Stimulated activated memory B cell treated with anti-CD40 and anti-IgM and Interleukin-4, amounts not matched to agents 10 μg/mL and 1 μg/mL and 100 μg/mL, for 72 hours (primary cell): ENCODE measurements around the gene CAPN14.
"Not testable (repeated sequence)": the region's sequence is repeated elsewhere in the genome, so short reads cannot be mapped to it uniquely, and the experiment has no call there.

Source experiments
- ATAC-seq: fragments of 150-1000 bp; cut with Tn5 transposase; 2 replicates; pipeline ENCODE4 v1.10.0; 2021
- H3K27ac Mint-ChIP-seq: one replicate; pipeline ENCODE4 v1.8.0; 2022; ENCODE audit warnings: mild to moderate bottlenecking, mixed read lengths
- H3K27me3 Mint-ChIP-seq: one replicate; pipeline ENCODE4 v1.8.0; 2022; ENCODE audit warnings: mixed read lengths
- H3K36me3 Mint-ChIP-seq: one replicate; pipeline ENCODE4 v1.8.0; 2022; ENCODE audit warnings: mixed read lengths
- H3K4me1 Mint-ChIP-seq: one replicate; pipeline ENCODE4 v1.8.0; 2022; ENCODE audit warnings: mixed read lengths
- H3K4me3 Mint-ChIP-seq: one replicate; pipeline ENCODE4 v1.8.0; 2022; ENCODE audit warnings: mild to moderate bottlenecking, moderate library complexity, mixed read lengths
- H3K9me3 Mint-ChIP-seq: one replicate; pipeline ENCODE4 v1.8.0; 2022; ENCODE audit warnings: mixed read lengths

The CAPN14 gene

DNA sequence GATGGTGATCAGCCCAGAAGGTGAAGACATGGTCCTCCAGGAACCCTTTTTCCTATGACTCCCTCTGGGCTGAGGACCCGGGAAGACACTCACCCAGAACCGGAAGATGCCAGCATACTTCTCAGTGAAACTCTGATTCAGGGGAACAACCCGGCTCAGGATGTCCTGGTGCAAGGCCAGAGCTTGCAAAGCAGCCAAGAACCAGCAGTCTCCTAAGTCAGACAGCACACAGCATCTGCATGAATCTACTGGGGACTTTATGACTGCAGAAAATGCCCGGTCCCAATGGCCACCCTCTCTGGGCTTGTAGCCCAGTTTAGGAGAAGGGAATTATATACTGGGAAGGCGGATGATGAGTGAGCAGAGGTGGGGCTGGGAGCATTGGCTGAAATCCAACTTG lies 15.3 kb downstream of the CAPN14 start:
- Mint-ChIP-seq H3K27me3 (no peaks in the 10 kb centered on the region), H3K9me3 (peaks cover 5% of the 10 kb centered on the region), H3K36me3 (peaks cover 30% of the 10 kb centered on the region), H3K27ac (no peak overlapping the region), H3K4me3 (no peak overlapping the region), H3K4me1 (no peaks in the 10 kb centered on the region)
- no peak for ATAC-seq

DNA sequence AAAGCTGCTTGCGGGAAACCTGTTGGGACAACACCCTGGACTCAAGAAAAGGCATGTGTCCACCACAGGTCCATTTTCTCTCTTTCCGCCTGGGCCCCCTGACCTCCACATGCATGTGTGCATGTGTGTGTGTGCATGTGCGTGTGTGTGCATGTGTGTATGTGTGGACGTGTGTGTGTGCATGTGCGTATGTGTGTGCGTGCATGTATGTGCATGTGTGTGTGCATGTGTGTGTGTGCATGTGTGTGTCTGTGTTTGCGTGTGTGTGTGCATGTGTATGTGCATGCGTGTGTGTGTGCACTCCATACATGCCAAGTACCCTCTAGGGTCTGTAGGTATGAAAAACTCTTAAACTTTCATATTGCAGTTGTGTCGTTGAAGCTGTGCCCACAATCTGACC lies 16.3 kb downstream of the CAPN14 start:
- Mint-ChIP-seq H3K4me1 (no peaks in the 10 kb centered on the region), H3K4me3 (no peak overlapping the region), H3K36me3 (peaks cover 30% of the 10 kb centered on the region), H3K9me3 (peaks cover 5% of the 10 kb centered on the region), H3K27me3 (no peaks in the 10 kb centered on the region), H3K27ac (no peak overlapping the region)
- ATAC-seq: no peak

DNA sequence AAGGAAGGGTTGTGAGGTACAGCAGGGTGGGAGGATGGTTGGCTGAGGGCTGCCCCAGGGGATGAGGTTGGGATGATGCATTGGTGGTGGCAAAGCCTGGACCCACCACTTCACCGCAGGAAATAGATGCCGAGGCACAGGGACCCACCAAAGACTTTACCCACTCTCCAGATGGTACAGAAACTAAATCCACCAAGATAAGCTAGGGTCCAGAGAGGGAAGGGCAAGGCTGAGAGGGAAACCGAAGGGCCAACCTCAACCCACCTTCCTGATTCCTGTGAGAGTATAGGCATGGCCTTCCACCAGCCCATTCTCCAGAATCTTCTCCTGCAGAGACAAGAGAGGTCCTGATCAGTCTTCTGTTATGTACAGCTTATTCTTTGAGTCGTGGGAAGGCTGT lies 18.1 kb downstream of the CAPN14 start:
- Mint-ChIP-seq H3K36me3 (peaks cover 30% of the 10 kb centered on the region), H3K4me3 (no peak overlapping the region), H3K27me3 (no peaks in the 10 kb centered on the region), H3K27ac (no peak overlapping the region), H3K9me3 (peaks cover 5% of the 10 kb centered on the region), H3K4me1 (no peaks in the 10 kb centered on the region)
- ATAC-seq: no peak

DNA sequence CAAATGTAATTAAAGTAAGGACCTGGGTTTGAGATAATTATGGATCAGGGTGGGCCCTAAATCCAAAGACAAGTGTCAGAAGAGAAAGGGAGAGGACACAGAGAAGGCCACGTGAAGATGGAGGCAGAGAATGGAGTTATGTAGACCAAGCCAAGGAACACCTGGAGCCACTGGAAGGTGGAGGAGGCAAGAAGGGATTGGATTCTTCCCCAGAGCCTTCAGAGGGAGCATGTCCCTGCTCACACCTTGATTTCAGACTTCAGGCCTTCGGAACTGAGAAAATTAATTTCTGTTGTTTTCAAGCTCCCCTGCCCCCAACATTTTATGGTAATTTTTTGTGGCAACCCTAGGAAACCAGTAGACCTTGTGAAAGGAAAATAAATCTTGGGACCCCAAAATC lies 19.6 kb downstream of the CAPN14 start:
- Mint-ChIP-seq H3K9me3 (peaks cover 5% of the 10 kb centered on the region), H3K27ac (peak overlapping the region; percentile 25)
- no peak for ATAC-seq

DNA sequence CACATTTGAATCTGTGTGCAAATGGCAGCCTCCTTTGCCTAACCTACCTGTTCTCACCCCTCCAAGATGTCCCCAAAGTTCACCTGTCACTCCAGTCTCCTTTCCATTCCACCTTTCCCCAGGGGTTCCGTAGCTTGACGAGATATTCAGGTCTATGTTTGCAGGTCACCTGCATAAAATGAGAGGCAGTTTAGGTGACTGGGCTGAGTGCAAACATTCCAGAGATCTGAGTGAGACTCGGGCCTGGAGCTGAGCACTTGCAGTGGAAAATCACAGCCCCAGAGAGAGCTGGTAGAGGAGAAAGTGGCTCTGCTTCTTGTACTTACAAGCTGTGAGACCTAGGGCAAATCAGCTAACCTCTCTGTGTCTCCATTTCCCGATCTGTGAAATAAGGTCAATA lies 20.1 kb downstream of the CAPN14 start:
- no peak for ATAC-seq
- Mint-ChIP-seq H3K4me1 (no peaks in the 10 kb centered on the region), H3K27me3 (no peaks in the 10 kb centered on the region), H3K9me3 (peaks cover 5% of the 10 kb centered on the region), H3K4me3 (no peak overlapping the region), H3K27ac (peak overlapping the region; percentile 25), H3K36me3 (peaks cover 26% of the 10 kb centered on the region)

More for the DNA sequence above, 19.6 kb downstream of the CAPN14 start:
- Mint-ChIP-seq H3K27me3 (no peaks in the 10 kb centered on the region), H3K4me3 (no peak overlapping the region), H3K4me1 (no peaks in the 10 kb centered on the region), H3K36me3 (peaks cover 26% of the 10 kb centered on the region)

DNA sequence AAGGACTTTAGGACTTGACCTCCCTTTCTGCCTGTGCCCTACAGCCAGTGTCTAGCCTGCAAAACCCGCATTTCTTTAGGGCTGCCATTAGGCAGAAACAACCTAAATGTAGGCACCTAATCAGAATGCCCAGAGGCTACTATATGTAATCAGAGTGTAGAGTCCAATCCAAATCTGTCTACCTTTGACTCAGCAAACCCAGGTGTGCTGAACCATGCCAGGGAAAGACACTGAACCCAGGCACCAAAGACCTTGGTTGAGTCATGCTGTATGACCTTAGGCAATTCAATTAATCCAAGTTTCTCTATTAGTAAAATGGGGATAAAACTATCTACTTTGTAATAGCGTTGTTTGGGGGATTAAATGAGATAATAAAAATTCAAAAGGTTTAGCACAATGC lies 20.7 kb downstream of the CAPN14 start:
- Mint-ChIP-seq H3K9me3 (peaks cover 5% of the 10 kb centered on the region), H3K27me3 (no peaks in the 10 kb centered on the region), H3K36me3 (peaks cover 25% of the 10 kb centered on the region), H3K4me3 (no peak overlapping the region), H3K4me1 (no peaks in the 10 kb centered on the region), H3K27ac (no peak overlapping the region)
- ATAC-seq: no peak

DNA sequence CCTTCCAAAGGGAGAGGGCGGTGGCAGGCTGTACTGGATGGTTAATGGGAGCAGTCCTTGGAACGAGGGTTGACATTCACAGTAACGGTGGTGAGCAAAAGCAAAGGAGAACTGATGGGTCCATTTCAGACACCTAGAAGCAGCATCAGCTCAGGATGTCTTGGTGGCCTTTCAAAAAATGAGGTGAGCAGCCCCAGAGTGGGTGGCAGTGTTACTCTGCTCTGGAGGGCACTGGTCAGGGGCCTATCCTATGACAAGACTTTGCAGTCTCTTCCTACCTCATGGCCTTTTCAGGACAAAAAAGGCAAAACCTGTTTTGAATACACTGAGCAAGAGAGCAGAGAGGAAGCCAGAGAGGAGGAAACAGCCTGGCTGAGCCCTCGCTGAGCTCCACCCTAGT lies 23.5 kb downstream of the CAPN14 start:
- Mint-ChIP-seq H3K4me1 (no peaks in the 10 kb centered on the region), H3K27me3 (no peaks in the 10 kb centered on the region), H3K9me3 (peaks cover 2% of the 10 kb centered on the region), H3K27ac (no peak overlapping the region), H3K4me3 (no peak overlapping the region), H3K36me3 (peaks cover 37% of the 10 kb centered on the region)
- ATAC-seq: no peak

DNA sequence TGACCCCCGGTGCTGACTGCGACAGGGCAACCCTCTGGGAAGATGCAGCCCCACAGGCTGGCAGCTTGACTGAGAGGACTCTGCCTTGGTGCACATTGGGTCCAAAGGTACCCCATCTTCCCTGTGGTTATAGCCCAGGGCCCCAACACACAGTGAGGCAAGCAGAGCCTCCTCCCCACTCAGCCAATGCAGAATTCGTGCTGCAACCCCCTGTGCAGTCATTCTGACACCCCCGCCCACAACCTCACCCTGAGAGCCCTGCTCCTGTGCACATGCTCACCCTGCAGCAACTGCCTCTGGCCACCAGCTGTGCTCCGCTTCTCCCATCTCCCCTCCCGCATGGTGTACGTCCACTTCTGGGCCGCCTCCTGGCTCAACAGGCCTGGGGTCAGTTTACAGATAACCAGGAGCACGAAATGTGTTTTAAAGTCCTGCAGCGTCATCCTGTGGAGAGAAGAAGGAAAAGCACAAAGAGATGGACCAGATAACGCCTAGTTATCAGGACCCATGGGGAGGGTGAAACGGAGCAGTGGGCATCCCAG lies 24.4 kb downstream of the CAPN14 start:
- ATAC-seq: no peak
- peaks cover 34% of the 10 kb centered on the region for H3K36me3 Mint-ChIP-seq
- no peak overlapping the region for H3K27ac Mint-ChIP-seq
- H3K27me3 Mint-ChIP-seq: no peaks in the 10 kb centered on the region
- H3K4me3 Mint-ChIP-seq: no peak overlapping the region
- H3K4me1 Mint-ChIP-seq: no peaks in the 10 kb centered on the region
- H3K9me3 Mint-ChIP-seq: no peaks in the 10 kb centered on the region

DNA sequence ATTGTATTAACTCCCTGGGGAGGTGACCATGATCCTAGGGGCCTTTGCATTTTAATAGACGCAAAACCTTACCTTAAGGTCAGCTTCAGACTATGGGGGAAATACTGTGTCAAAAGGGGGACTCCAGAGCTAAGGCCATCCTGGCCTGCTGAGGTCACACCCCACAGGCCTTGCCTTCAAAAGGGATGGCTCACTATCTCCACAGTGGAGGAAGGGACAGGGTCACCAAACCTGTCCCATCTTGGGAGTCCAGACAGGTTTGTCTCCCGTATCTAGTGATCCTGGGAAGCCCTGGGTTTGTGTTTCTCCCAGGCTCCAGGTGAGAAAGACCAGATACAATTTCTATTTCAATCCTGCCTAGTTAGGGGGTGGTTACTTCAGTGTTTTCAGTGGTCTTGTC lies 24.9 kb downstream of the CAPN14 start:
- no peak for ATAC-seq
- Mint-ChIP-seq H3K9me3 (no peaks in the 10 kb centered on the region), H3K27ac (no peak overlapping the region), H3K27me3 (no peaks in the 10 kb centered on the region), H3K4me3 (no peak overlapping the region), H3K4me1 (no peaks in the 10 kb centered on the region), H3K36me3 (peaks cover 30% of the 10 kb centered on the region)

DNA sequence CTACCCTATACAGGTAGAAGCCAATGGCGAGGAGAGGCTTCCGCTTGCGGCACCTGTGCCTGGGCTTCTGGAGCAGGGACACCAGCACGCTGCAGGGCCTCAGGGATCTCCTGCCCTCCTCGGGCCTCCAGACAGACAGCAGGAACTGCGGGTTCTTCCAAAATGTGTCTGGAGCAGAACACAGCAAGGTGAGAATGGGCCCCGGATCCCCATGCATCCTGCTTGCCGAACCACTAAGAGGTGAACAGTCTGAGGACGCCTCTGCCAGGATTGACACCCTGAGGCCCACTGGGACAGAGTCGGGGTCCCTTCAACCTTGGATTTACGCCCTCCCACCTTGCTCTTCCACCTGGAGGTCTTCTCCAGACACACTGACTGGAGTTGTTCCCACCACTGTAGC lies 25.4 kb downstream of the CAPN14 start:
- H3K27me3 Mint-ChIP-seq: no peaks in the 10 kb centered on the region
- H3K36me3 Mint-ChIP-seq: peaks cover 29% of the 10 kb centered on the region
- no peaks in the 10 kb centered on the region for H3K9me3 Mint-ChIP-seq
- no peak for ATAC-seq
- no peak overlapping the region for H3K4me3 Mint-ChIP-seq
- H3K27ac Mint-ChIP-seq: no peak overlapping the region
- no peaks in the 10 kb centered on the region for H3K4me1 Mint-ChIP-seq

DNA sequence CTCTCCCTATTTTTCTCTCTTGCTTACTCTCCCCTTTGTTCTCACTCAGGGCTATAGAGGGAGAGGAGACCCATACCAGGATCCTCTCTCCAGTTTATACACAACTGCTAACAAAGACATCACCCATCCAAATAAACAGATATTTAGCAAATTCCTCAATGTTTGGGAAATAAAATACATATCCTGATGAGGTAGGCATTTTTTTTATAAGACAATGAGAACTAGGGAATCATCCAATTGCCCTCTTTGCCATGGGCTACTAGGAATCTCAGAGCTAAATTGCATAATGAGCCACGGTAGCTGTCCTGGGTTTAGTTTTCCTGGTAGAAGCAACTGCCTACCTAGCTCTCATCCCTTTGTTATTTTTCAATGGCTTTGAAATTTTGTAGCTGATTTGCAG lies 27.1 kb downstream of the CAPN14 start:
- H3K36me3 Mint-ChIP-seq: peaks cover 29% of the 10 kb centered on the region
- H3K27me3 Mint-ChIP-seq: no peaks in the 10 kb centered on the region
- ATAC-seq: no peak
- no peaks in the 10 kb centered on the region for H3K9me3 Mint-ChIP-seq
- H3K4me3 Mint-ChIP-seq: no peak overlapping the region
- H3K4me1 Mint-ChIP-seq: no peaks in the 10 kb centered on the region
- no peak overlapping the region for H3K27ac Mint-ChIP-seq

DNA sequence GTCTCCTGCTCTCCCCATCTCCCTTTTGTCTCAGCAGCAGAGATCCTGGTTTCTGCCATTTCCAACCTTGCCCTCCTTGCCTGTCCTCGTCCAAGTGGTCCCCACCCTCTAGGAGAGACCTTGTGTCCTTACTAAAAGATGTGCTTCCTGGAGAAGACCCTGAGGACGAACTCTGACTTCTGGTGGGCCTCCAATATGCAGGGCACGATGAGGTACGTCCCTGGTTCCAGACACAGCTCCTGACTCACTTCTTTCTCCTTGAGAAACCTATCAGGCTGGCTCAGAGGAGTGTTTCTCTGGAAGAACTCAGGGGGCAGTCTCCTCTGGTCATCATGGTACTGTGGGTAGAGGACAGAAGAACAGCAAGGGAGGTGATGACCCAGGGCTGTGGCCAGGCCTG lies 28.2 kb downstream of the CAPN14 start:
- no peaks in the 10 kb centered on the region for H3K27me3 Mint-ChIP-seq
- ATAC-seq: no peak
- H3K4me3 Mint-ChIP-seq: no peak overlapping the region
- no peaks in the 10 kb centered on the region for H3K9me3 Mint-ChIP-seq
- no peak overlapping the region for H3K27ac Mint-ChIP-seq
- H3K4me1 Mint-ChIP-seq: no peaks in the 10 kb centered on the region
- peaks cover 33% of the 10 kb centered on the region for H3K36me3 Mint-ChIP-seq

DNA sequence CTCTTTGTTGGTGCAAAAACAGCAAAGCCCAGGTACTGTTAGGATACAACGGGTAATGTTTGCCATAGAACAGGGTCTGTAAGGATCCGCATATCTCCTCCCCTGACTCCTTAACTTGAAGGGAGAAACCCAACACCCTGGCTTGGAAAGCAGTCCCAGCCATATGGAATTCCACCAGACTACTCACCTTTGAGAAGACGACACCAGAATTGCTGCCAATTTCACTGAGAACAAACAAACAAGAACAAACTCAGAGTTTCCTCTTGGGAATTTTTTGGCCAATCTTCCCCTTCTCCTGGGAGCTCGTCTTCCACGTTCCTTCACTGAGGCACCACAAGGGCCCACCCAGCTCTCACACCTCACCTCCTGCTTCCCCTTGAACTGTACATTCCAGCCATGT lies 29.2 kb downstream of the CAPN14 start:
- no peaks in the 10 kb centered on the region for H3K27me3 Mint-ChIP-seq
- H3K4me1 Mint-ChIP-seq: no peaks in the 10 kb centered on the region
- H3K4me3 Mint-ChIP-seq: no peak overlapping the region
- ATAC-seq: no peak
- H3K27ac Mint-ChIP-seq: no peak overlapping the region
- H3K36me3 Mint-ChIP-seq: peaks cover 40% of the 10 kb centered on the region
- peaks cover 3% of the 10 kb centered on the region for H3K9me3 Mint-ChIP-seq

DNA sequence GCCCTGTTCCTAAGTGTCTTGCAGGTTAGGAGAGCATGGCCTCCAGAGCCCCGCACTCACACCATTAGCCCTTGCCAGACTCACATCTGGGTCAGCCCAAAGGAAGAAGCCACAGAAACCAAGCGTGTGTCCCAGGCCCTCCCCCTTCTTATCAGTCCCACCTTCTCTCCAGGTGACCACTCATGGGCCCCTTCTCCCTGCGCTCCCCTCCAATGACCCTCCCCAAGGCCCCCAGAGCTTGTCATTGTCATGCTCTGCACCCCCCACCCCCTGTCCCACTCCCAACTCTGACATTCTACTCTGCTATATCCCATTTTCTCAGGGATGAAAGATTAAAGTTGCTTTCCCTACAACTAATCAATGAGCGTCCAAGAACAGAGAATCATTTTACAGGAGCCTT lies 30.1 kb downstream of the CAPN14 start:
- ATAC-seq: no peak
- Mint-ChIP-seq H3K27ac (no peak overlapping the region), H3K9me3 (peaks cover 3% of the 10 kb centered on the region), H3K36me3 (peaks cover 40% of the 10 kb centered on the region), H3K4me3 (no peak overlapping the region), H3K4me1 (no peaks in the 10 kb centered on the region), H3K27me3 (no peaks in the 10 kb centered on the region)

DNA sequence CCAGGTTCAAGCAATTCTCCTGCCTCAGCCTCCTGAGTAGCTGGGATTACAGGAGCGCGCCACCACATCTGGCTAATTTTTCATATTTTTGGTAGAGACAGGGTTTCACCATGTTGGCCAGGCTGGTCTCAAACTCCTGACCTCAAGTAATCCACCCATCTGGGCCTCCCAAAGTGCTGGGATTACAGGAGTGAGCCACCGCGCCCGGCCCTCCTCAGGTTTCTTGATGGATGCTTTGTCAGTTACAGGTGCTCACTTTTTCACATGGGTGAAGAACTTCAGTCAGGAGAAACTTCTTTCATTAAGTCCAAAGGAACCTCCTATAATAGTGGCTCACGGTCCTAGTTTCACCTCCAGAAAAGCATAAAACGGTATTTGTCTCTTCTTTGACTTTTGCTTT lies 33.3 kb downstream of the CAPN14 start:
- not testable (repeated sequence) for ATAC-seq, H3K4me1 Mint-ChIP-seq, H3K27ac Mint-ChIP-seq, H3K9me3 Mint-ChIP-seq, H3K4me3 Mint-ChIP-seq, H3K27me3 Mint-ChIP-seq
- H3K36me3 Mint-ChIP-seq: peaks cover 12% of the 10 kb centered on the region

DNA sequence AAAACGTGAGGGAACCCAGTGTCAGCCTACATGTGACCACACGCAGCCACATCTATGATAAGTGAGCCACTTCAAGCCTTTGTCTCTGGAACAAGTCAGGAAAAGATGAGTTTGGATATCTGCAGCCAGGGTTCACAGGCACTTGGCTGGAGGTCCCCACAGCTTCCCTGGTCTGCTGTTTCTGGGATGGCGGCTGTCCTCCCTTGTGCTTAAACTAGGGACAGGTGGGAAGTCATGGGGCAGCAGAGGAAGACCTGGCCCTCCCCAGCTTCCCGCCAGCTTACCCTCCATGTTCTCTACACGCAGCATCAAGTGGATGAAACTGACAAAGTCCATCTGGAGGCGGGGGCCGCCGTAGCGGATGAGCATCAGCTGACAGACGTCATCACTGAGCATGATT lies 40.6 kb downstream of the CAPN14 start:
- no peak for ATAC-seq
- no peaks in the 10 kb centered on the region for H3K36me3 Mint-ChIP-seq
- no peak overlapping the region for H3K27ac Mint-ChIP-seq
- H3K4me1 Mint-ChIP-seq: peaks cover 9% of the 10 kb centered on the region
- H3K9me3 Mint-ChIP-seq: no peaks in the 10 kb centered on the region
- H3K4me3 Mint-ChIP-seq: no peak overlapping the region
- H3K27me3 Mint-ChIP-seq: no peaks in the 10 kb centered on the region

DNA sequence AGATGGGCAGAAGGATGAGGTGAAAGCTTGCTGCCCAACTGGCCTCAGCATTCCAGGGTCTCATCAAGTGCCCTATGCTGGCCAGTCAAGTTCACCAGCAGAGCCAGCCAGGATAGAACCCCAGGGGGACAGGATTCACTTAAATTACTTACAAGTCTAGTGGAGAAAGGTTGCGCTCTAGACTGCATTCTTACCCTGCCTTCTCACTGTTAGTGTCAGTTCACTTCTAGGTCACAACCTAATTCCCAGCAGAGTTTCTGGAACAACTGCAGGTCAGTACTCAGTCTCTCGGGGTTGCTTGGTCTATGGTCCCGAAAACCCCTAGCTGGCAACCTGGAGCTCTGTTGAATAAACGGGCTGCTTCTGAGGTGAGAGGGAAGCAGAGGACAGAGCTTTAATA lies 46.2 kb downstream of the CAPN14 start:
- H3K4me1 Mint-ChIP-seq: peaks cover 27% of the 10 kb centered on the region
- peak overlapping the region; percentile 30 for H3K27ac Mint-ChIP-seq
- ATAC-seq: no peak
- no peaks in the 10 kb centered on the region for H3K36me3 Mint-ChIP-seq
- H3K9me3 Mint-ChIP-seq: no peaks in the 10 kb centered on the region
- H3K4me3 Mint-ChIP-seq: no peak overlapping the region
- no peaks in the 10 kb centered on the region for H3K27me3 Mint-ChIP-seq
